ENCODE data around the gene PPP1R12A.

Gene PPP1R12A

GRCh38 chr12:79911889-79912656 is 22.8 kb downstream of the PPP1R12A start:
- Mint-ChIP-seq H3K4me3 (no peak overlapping the region), H3K27me3 (ENCODE audit: low read depth, poor library complexity) (no peaks in the 10 kb centered on the region), H3K36me3 (ENCODE audit: low read depth) (no peaks in the 10 kb centered on the region), H3K9me3 (no peaks in the 10 kb centered on the region), H3K27ac (peak overlapping the region; percentile 36), H3K4me1 (peaks cover 27% of the 10 kb centered on the region)
- no peak for DNase-seq
- no peak for TF ChIP-seq CTCF (IDR thresholded peaks at IDR 0.05)

DNA sequence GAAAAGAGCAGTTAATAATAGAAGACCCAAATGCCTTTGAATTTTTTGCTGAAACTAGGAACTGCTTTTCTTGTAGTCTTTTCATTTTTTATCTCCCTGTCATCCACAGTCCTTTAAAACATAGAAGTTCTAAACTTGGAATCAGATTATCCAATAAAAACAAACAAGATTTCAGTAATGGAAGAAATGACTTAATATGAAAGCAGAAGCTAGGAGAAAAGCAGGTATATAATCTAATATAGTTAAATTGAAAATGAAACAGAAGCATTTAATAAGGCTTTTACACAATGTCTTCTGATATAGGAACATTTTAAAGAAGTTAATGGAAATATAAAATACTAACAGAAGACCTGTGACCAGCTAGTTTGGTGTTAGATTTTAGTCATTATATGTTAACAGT is 26.5 kb downstream of the PPP1R12A start:
- no peaks in the 10 kb centered on the region for H3K9me3 Mint-ChIP-seq
- H3K4me1 Mint-ChIP-seq, result peaks cover 14% of the 10 kb centered on the region
- no peak for TF ChIP-seq CTCF (IDR thresholded peaks at IDR 0.05)
- DNase-seq, result no peak
- H3K36me3 Mint-ChIP-seq (ENCODE audit: low read depth), result no peaks in the 10 kb centered on the region
- no peak overlapping the region for H3K4me3 Mint-ChIP-seq
- H3K27ac Mint-ChIP-seq, result no peak overlapping the region
- H3K27me3 Mint-ChIP-seq (ENCODE audit: low read depth, poor library complexity), result no peaks in the 10 kb centered on the region

DNA sequence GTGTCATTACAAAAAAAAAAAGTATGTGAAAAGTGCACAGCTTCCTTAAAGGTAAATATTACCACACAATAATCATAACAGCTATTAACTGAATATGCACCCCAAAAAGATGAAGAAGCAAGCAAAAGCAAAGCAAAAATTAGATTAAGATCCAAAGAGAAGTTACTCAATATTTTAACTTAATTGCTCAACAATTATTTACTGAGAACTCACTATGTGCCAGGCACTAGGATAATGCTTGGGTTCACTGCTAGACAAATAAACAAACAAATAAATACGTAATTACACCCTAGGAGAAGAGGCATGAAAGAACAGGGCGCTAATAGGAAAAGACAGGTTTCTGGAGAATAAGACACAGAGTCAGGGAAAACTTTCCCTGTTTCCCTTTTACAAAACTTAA is 33.4 kb downstream of the PPP1R12A start:
- H3K4me3 Mint-ChIP-seq, result no peak overlapping the region
- no peaks in the 10 kb centered on the region for H3K27me3 Mint-ChIP-seq (ENCODE audit: low read depth, poor library complexity)
- H3K36me3 Mint-ChIP-seq (ENCODE audit: low read depth), result peaks cover 6% of the 10 kb centered on the region
- no peaks in the 10 kb centered on the region for H3K9me3 Mint-ChIP-seq
- TF ChIP-seq CTCF (IDR thresholded peaks at IDR 0.05), result no peak
- H3K27ac Mint-ChIP-seq, result peak overlapping the region; percentile 40
- peaks cover 20% of the 10 kb centered on the region for H3K4me1 Mint-ChIP-seq
- no peak for DNase-seq

DNA sequence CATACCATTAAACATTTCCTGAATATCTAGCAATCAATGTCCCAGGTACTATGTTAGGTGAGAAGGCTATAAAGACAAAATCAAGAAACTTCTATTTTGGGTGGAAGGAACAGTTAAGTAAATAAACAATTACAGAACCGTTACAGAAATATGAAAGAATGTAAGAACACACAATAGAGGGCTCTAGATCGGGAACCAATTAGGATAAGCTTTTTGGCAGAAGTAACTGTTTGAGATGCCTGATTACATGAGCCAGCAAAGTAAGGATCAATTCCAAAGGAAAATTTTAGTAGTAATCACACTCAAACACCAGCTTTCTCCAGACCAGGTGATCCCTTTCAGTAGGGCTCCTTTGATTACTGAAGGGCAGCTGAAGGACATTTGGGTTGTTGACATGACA is 33.9 kb downstream of the PPP1R12A start:
- H3K27me3 Mint-ChIP-seq (ENCODE audit: low read depth, poor library complexity), result no peaks in the 10 kb centered on the region
- H3K27ac Mint-ChIP-seq, result no peak overlapping the region
- H3K4me1 Mint-ChIP-seq, result peaks cover 22% of the 10 kb centered on the region
- no peaks in the 10 kb centered on the region for H3K9me3 Mint-ChIP-seq
- TF ChIP-seq CTCF (IDR thresholded peaks at IDR 0.05), result no peak
- H3K4me3 Mint-ChIP-seq, result no peak overlapping the region
- peaks cover 6% of the 10 kb centered on the region for H3K36me3 Mint-ChIP-seq (ENCODE audit: low read depth)
- DNase-seq, result no peak

GRCh38 chr12:79900199-79900598 is 34.7 kb downstream of the PPP1R12A start:
- DNase-seq, result no peak
- Mint-ChIP-seq H3K27me3 (ENCODE audit: low read depth, poor library complexity) (no peaks in the 10 kb centered on the region), H3K4me3 (no peak overlapping the region), H3K4me1 (peaks cover 27% of the 10 kb centered on the region), H3K27ac (no peak overlapping the region), H3K36me3 (ENCODE audit: low read depth) (peaks cover 6% of the 10 kb centered on the region), H3K9me3 (no peaks in the 10 kb centered on the region)
- TF ChIP-seq CTCF (IDR thresholded peaks at IDR 0.05), result no peak

- H3K36me3 Mint-ChIP-seq (ENCODE audit: low read depth), result peaks cover 15% of the 10 kb centered on the region
- H3K27ac Mint-ChIP-seq, result no peak overlapping the region
- H3K4me1 Mint-ChIP-seq, result peaks cover 27% of the 10 kb centered on the region
- H3K4me3 Mint-ChIP-seq, result no peak overlapping the region
- no peaks in the 10 kb centered on the region for H3K9me3 Mint-ChIP-seq
- H3K27me3 Mint-ChIP-seq (ENCODE audit: low read depth, poor library complexity), result no peaks in the 10 kb centered on the region
- no peak for TF ChIP-seq CTCF (IDR thresholded peaks at IDR 0.05)
- DNase-seq, result no peak
Observed at GRCh38 chr12:79897617-79898016, 37.3 kb downstream of the PPP1R12A start.

All from nephron progenitor cell (in vitro differentiated cells).